Activated CD8-positive, alpha-beta T cell treated with anti-CD3 and anti-CD28 coated beads for 36 hours (primary cell): Measurements from ENCODE around the gene CNTNAP4. TPM values are rescaled to one million over a fixed set of nuclear protein-coding genes. Genes with fewer than 3 reads are reported as not detected.

Source experiments
- ATAC-seq: fragments of 200-7000 bp; cut with Tn5 transposase; one replicate; pipeline ENCODE4 v1.10.0; 2021; ENCODE audit warnings: mild to moderate bottlenecking, moderate library complexity
- CTCF ChIA-PET: fragments of 350-600 bp; sonication (Branson Sonifier 250); formaldehyde crosslinking; loops from one replicate; lab custom pipeline; 2021; ENCODE audit warnings: antibody characterized with exemption; lab: Charles Lee
- POLR2A ChIA-PET: fragments of 350-600 bp; sonication (Branson Sonifier 250); formaldehyde crosslinking; loops from one replicate; lab custom pipeline; 2021; ENCODE audit warnings: antibody characterized with exemption; lab: Charles Lee
- DNase-seq: peaks from one replicate; pipeline ENCODE4 v3.0.0-alpha.2; 2020
- H3K27ac Mint-ChIP-seq: one replicate; pipeline ENCODE4 v1.8.0; 2021; ENCODE audit warnings: mild to moderate bottlenecking, mixed read lengths
- H3K27me3 Mint-ChIP-seq: one replicate; pipeline ENCODE4 v1.8.0; 2021; ENCODE audit warnings: mixed read lengths
- H3K36me3 Mint-ChIP-seq: one replicate; pipeline ENCODE4 v1.8.0; 2021; ENCODE audit warnings: low read depth, mixed read lengths
- H3K4me1 Mint-ChIP-seq: one replicate; pipeline ENCODE4 v1.8.0; 2021; ENCODE audit warnings: low read depth, mixed read lengths
- H3K4me3 Mint-ChIP-seq: one replicate; pipeline ENCODE4 v1.8.0; 2021; ENCODE audit warnings: mild to moderate bottlenecking, moderate library complexity, mixed read lengths
- H3K9me3 Mint-ChIP-seq: one replicate; pipeline ENCODE4 v1.8.0; 2021; ENCODE audit warnings: mixed read lengths
- CTCF ChIP-seq: fragments of 200-600 bp; IDR thresholded peaks from one replicate; pipeline ENCODE4 v1.8.0; 2022; ENCODE audit warnings: antibody characterized with exemption, mild to moderate bottlenecking
- intact Hi-C: fragments of 100-400 bp; cut with micrococcal nuclease; formaldehyde crosslinking; loops from one replicate; pipeline ENCODE4 v1.10.0; 2022
- total RNA-seq, 2 experiments: library from RNA; stranded (reverse); gene quantifications; one replicate each; pipeline ENCODE4 v1.2.3, GENCODE V29; 2021

The CNTNAP4 gene
- total RNA-seq, 2 experiments from 2014 or later: not detected

DNA sequence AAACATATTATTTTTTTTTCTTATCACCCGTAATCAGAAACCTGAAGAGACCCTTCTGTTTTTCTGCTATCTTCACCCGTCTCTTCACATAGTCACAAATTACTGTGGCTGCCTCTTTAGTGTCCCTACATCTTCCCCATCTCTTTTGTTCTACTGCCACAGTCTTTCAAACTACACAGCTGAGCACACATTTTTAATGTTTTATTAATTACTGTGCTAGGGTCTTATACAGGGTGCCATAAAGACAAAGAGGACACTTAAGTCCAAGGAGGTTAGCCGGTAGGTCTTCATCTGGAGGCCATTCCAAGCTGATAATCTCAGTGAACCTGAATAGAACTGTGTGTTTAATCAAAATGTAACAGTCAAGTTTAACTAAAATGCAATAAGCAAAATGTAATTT, 20.7 kb downstream of the CNTNAP4 start:
- H3K4me1 Mint-ChIP-seq: no peaks in the 10 kb centered on the region
- intact Hi-C loops: no loop called here
- no peak for DNase-seq
- peaks cover 4% of the 10 kb centered on the region for H3K9me3 Mint-ChIP-seq
- no peak for TF ChIP-seq CTCF
- no peak overlapping the region for H3K27ac Mint-ChIP-seq
- CTCF ChIA-PET: no interaction called here
- ATAC-seq: no peak
- no peaks in the 10 kb centered on the region for H3K36me3 Mint-ChIP-seq
- POLR2A ChIA-PET: no interaction called here
- no peak overlapping the region for H3K4me3 Mint-ChIP-seq
- no peaks in the 10 kb centered on the region for H3K27me3 Mint-ChIP-seq

DNA sequence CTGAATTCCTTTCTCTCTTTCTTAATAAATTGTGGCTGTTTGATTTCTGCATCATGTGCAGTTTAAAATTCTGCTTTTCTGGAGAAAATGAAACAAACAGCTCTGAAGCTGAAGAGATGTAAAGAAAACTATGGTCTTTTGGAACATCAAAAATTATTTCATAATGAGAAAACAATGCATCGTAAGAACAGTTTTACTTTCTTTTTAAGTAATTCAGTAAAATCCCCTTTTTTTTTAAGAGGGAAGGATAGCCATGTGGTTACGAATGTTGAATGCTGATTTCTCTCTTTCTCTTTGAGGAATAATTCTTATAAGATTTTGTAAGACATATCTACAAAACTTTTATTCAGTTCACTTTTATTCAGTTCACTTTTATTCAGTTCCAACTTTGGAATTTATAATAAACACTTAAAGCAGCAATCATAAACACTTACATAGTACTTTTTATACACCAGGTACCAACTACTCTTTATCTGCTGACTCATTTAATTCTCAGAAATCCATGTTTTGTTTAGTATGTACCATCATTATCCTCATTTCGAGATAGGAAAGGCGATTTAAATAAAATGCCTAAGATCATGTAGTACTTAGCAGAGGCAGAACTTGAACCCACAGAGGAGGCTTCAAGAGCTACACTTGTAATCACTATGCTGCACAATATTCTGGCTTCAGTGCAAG, 26.6 kb downstream of the CNTNAP4 start:
- TF ChIP-seq CTCF: no peak
- intact Hi-C loops: no loop called here
- ChIA-PET CTCF (no interaction called here), POLR2A (no interaction called here)
- Mint-ChIP-seq H3K9me3 (no peaks in the 10 kb centered on the region), H3K27me3 (no peaks in the 10 kb centered on the region), H3K4me1 (no peaks in the 10 kb centered on the region), H3K27ac (no peak overlapping the region), H3K36me3 (no peaks in the 10 kb centered on the region), H3K4me3 (no peak overlapping the region)
- ATAC-seq: no peak
- DNase-seq: no peak

DNA sequence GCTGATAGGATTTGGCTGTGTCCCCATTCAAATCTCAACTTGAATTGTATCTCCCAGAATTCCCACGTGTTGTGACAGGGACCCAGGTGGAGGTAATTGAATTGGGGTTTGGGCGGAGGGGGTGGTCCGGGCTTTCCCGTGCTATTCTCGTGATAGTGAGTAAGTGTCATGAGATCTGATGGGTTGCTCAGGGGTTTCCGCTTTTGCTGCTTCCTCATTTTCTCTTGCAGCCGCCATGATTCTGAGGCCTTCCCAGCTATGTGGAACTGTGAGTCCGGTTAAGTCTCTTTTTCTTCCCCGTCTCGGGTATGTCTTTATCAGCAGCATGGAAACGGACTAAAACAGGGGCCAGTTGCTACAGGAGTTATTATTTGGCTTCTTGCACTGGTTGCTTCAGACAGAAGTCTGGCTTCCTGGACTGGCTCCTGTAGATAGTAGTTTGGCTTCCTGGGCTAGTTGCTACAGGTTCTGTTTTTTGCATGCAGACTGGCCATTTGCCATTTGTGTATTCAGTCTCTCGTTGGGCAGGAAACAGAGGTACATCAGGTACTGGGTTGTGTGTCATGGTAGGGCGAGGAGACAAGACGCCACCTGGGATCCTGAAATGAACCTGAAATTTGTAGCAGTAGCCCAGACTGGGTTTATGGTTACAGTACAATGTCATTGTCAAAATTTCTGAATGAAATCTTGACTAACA, 32.6 kb downstream of the CNTNAP4 start:
- no peak for DNase-seq
- POLR2A ChIA-PET: no interaction called here
- H3K27ac Mint-ChIP-seq: no peak overlapping the region
- CTCF ChIA-PET: no interaction called here
- H3K4me1 Mint-ChIP-seq: no peaks in the 10 kb centered on the region
- ATAC-seq: no peak
- H3K27me3 Mint-ChIP-seq: no peaks in the 10 kb centered on the region
- no peaks in the 10 kb centered on the region for H3K36me3 Mint-ChIP-seq
- H3K9me3 Mint-ChIP-seq: peaks cover 1% of the 10 kb centered on the region
- intact Hi-C loops: no loop called here
- no peak for TF ChIP-seq CTCF
- no peak overlapping the region for H3K4me3 Mint-ChIP-seq

GRCh38 chr16:76311260-76311659, 34.1 kb downstream of the CNTNAP4 start:
- DNase-seq (no peak), ATAC-seq (no peak)
- Mint-ChIP-seq H3K27ac (no peak overlapping the region), H3K4me1 (no peaks in the 10 kb centered on the region), H3K36me3 (no peaks in the 10 kb centered on the region), H3K9me3 (peaks cover 1% of the 10 kb centered on the region), H3K4me3 (no peak overlapping the region), H3K27me3 (no peaks in the 10 kb centered on the region)
- no peak for TF ChIP-seq CTCF
- intact Hi-C loops: no loop called here
- POLR2A ChIA-PET: no interaction called here
- CTCF ChIA-PET: no interaction called here

DNA sequence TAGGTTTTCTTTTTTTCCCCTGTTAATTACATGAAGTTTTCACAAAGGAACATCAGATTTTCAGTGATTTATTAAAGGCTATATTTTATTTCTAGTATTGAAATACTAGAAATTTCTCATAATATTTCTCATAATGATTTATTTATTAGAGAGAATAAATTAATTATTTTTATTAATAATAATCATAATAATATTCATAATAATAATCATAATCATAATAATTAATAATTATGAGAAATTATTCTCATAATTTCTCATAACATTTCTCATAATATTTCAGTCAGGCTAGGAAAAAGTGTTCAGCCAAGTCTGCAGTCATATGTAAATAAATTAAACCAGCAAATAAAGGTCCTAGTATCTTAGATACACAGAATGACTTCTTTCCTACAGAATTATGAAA, 41.4 kb downstream of the CNTNAP4 start:
- no peak overlapping the region for H3K4me3 Mint-ChIP-seq
- POLR2A ChIA-PET: no interaction called here
- intact Hi-C loops: no loop called here
- H3K9me3 Mint-ChIP-seq: no peaks in the 10 kb centered on the region
- ATAC-seq (no peak), DNase-seq (no peak)
- TF ChIP-seq CTCF: no peak
- no peaks in the 10 kb centered on the region for H3K36me3 Mint-ChIP-seq
- H3K4me1 Mint-ChIP-seq: no peaks in the 10 kb centered on the region
- CTCF ChIA-PET: no interaction called here
- no peak overlapping the region for H3K27ac Mint-ChIP-seq
- H3K27me3 Mint-ChIP-seq: no peaks in the 10 kb centered on the region
